Astrocyte (in vitro differentiated cells and primary cell): ENCODE measurements around the gene VWF.

Experiments used
- EZH2 ChIP-seq: IDR thresholded peaks from 2 replicates; pipeline ENCODE4 v1.6.1; 2012; ENCODE audit warnings: mild to moderate bottlenecking, low read length, inconsistent platforms; ENCODE audit not compliant: insufficient read depth
- TF ChIP-seq, protein P1 (sequence below): IDR thresholded peaks from 2 replicates; pipeline ENCODE4 v1.5.1; 2011; ENCODE audit warnings: low read depth, mild to moderate bottlenecking, inconsistent platforms, low read length, moderate library complexity; ENCODE audit not compliant: insufficient read depth

DNA sequence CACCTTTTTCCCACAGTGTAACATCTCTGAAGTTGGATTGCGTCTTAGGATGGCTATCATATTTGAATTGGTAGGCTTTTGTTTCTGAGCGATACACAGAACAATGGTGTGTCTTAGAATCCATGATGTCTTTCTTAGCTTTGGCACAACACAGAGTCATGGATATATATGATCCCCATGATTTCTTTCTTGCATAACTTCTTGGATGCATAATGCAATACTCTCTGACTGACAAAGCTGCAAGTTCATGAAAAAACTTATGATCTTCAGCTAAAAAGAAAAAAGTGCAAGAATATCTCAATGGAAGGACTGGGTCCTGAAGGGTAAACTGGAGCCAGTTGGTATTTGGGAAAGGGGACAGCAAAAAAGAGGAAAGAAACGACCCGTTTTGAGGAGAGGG lies 48.1 kb downstream of the VWF start:
- no peak for TF ChIP-seq EZH2
- TF ChIP-seq, protein P1, sequence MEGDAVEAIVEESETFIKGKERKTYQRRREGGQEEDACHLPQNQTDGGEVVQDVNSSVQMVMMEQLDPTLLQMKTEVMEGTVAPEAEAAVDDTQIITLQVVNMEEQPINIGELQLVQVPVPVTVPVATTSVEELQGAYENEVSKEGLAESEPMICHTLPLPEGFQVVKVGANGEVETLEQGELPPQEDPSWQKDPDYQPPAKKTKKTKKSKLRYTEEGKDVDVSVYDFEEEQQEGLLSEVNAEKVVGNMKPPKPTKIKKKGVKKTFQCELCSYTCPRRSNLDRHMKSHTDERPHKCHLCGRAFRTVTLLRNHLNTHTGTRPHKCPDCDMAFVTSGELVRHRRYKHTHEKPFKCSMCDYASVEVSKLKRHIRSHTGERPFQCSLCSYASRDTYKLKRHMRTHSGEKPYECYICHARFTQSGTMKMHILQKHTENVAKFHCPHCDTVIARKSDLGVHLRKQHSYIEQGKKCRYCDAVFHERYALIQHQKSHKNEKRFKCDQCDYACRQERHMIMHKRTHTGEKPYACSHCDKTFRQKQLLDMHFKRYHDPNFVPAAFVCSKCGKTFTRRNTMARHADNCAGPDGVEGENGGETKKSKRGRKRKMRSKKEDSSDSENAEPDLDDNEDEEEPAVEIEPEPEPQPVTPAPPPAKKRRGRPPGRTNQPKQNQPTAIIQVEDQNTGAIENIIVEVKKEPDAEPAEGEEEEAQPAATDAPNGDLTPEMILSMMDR = no peak
